ENCODE measurements around the gene MAML1. TPM values are rescaled to one million over a fixed set of nuclear protein-coding genes. Genes with fewer than 3 reads are reported as not detected.
A peak's percentile ranks its signal among the peaks of the same experiment; 100 is the strongest.

Gene MAML1
- total RNA-seq, 3 donors from 2014 or later, result 16.3 to 22.4 (median 21.0) TPM

GRCh38 chr5:179803651-179804554 is 71.3 kb downstream of the MAML1 start:
- TF ChIP-seq POLR2A (IDR thresholded peaks at IDR 0.05) (no peak), CTCF (IDR thresholded peaks at IDR 0.05) (no peak), POLR2AphosphoS5 (IDR thresholded peaks at IDR 0.05) (no peak)
- no peaks in the 10 kb centered on the region for H3K27me3 ChIP-seq
- H3K9me3 ChIP-seq, result no peaks in the 10 kb centered on the region
- peak overlapping the region in 2 of 3 donors; percentile 3 to 92 for H3K4me3 ChIP-seq
- H3K27ac ChIP-seq, result peak overlapping the region; percentile 61 to 67
- intact Hi-C loops (cut with DNase I; ENCODE audit: low total_unique reads), result loop anchor here (5.0 kb wide), 1 partner anchor 477 kb away; no protein-coding TSS in a partner anchor
- peaks cover 9 to 31% of the 10 kb centered on the region in 2 donors for H3K4me1 ChIP-seq
- H3K36me3 ChIP-seq, result peaks cover 10% of the 10 kb centered on the region
- DNase-seq (ENCODE audit: low spot score in 2 of 2), result no peak

GRCh38 chr5:179804555-179804947 is 71.9 kb downstream of the MAML1 start:
- H3K36me3 ChIP-seq, result peaks cover 5% of the 10 kb centered on the region
- peak overlapping the region in 2 of 3 donors; percentile 91 to 92 for H3K4me3 ChIP-seq
- H3K27me3 ChIP-seq, result no peaks in the 10 kb centered on the region
- no peaks in the 10 kb centered on the region for H3K9me3 ChIP-seq
- H3K4me1 ChIP-seq, result peaks cover 9 to 31% of the 10 kb centered on the region in 2 donors
- peak overlapping the region; percentile 94 to 97 for H3K27ac ChIP-seq
- no peak for TF ChIP-seq POLR2AphosphoS5 (IDR thresholded peaks at IDR 0.05)
- TF ChIP-seq CTCF (IDR thresholded peaks at IDR 0.05), result no peak
- TF ChIP-seq POLR2A (IDR thresholded peaks at IDR 0.05), result no peak
- no peak for DNase-seq (ENCODE audit: low spot score in 2 of 2)
- intact Hi-C loops (cut with DNase I; ENCODE audit: low total_unique reads), result loop anchor here (5.0 kb wide), 1 partner anchor 477 kb away; no protein-coding TSS in a partner anchor

GRCh38 chr5:179805070-179805528 is 72.5 kb downstream of the MAML1 start:
- Histone ChIP-seq H3K4me1 (peaks cover 9 to 31% of the 10 kb centered on the region in 2 donors), H3K9me3 (no peaks in the 10 kb centered on the region), H3K36me3 (no peaks in the 10 kb centered on the region), H3K4me3 (peak overlapping the region; percentile 89 to 92 (median 91)), H3K27me3 (no peaks in the 10 kb centered on the region), H3K27ac (peak overlapping the region; percentile 94 to 97)
- intact Hi-C loops (cut with DNase I; ENCODE audit: low total_unique reads), result no loop called here
- DNase-seq (ENCODE audit: low spot score in 2 of 2), result no peak
- TF ChIP-seq CTCF (IDR thresholded peaks at IDR 0.05) (no peak), POLR2AphosphoS5 (IDR thresholded peaks at IDR 0.05) (no peak), POLR2A (IDR thresholded peaks at IDR 0.05) (no peak)

GRCh38 chr5:179805529-179806249 is 73.1 kb downstream of the MAML1 start:
- H3K27ac ChIP-seq, result peak overlapping the region; percentile 94 to 97
- H3K9me3 ChIP-seq, result no peaks in the 10 kb centered on the region
- H3K27me3 ChIP-seq, result no peaks in the 10 kb centered on the region
- peak overlapping the region; percentile 89 to 92 (median 91) for H3K4me3 ChIP-seq
- peaks cover 9 to 31% of the 10 kb centered on the region in 2 donors for H3K4me1 ChIP-seq
- DNase-seq (ENCODE audit: low spot score in 2 of 2), result no peak
- intact Hi-C loops (cut with DNase I; ENCODE audit: low total_unique reads), result no loop called here
- H3K36me3 ChIP-seq, result no peaks in the 10 kb centered on the region
- TF ChIP-seq CTCF (IDR thresholded peaks at IDR 0.05), result no peak
- TF ChIP-seq POLR2AphosphoS5 (IDR thresholded peaks at IDR 0.05), result no peak
- TF ChIP-seq POLR2A (IDR thresholded peaks at IDR 0.05), result no peak
